Endothelial cell of umbilical vein (primary cell): ENCODE data around the gene COL26A1. TPM values are rescaled to one million over a fixed set of nuclear protein-coding genes. Genes with fewer than 3 reads are reported as not detected.

ENCODE experiments used
- BruUV-seq: library from RNA; stranded (reverse); fragments of 400-500 nt; replicated peaks from 2 replicates; lab custom pipeline; 2021; lab: Mats Ljungman, UMichigan
- CTCF ChIA-PET: fragments of 300-600, 350-600 bp; sonication (Branson Sonifier 250); formaldehyde crosslinking; loops from one replicate; lab custom pipeline; 2021; ENCODE audit warnings: antibody characterized with exemption, inconsistent platforms; lab: Charles Lee
- POLR2A ChIA-PET: fragments of 300-600, 350-600 bp; sonication (Branson Sonifier 250); formaldehyde crosslinking; loops from one replicate; lab custom pipeline; 2021; ENCODE audit warnings: antibody characterized with exemption, inconsistent platforms; lab: Charles Lee
- DNase-seq: peaks from one replicate; pipeline ENCODE4 v3.0.0-alpha.2; 2011; ENCODE audit warnings: low read depth, low spot score
- FAIRE-seq: peaks from 2 replicates; lab custom pipeline; 2011; peaks lifted over from hg19 to GRCh38; lab: Jason Lieb, UNC
- H2AFZ ChIP-seq: 2 replicates; pipeline ENCODE4 v1.6.0; 2012; ENCODE audit warnings: low read depth, low read length, control low read depth, inconsistent platforms
- H3K27ac ChIP-seq: 2 replicates; pipeline ENCODE4 v1.5.1; 2011; ENCODE audit warnings: low read depth, mild to moderate bottlenecking, control low read depth, low read length, moderate library complexity; ENCODE audit not compliant: insufficient read depth
- H3K27me3 ChIP-seq, 2 experiments: 2 replicates each; pipeline versions ENCODE4 v1.6.0 to v1.6.1; 2011; ENCODE audit warnings: low read length in 2 of 2, mixed read lengths in 1 of 2; ENCODE audit not compliant: control insufficient read depth in 2 of 2, insufficient read depth in 2 of 2
- H3K36me3 ChIP-seq, 2 experiments: 2 replicates in 1 of 2; 3 replicates in 1 of 2; pipeline ENCODE4 v1.5.1; 2011; ENCODE audit warnings: low read length in 2 of 2, mild to moderate bottlenecking in 1 of 2, moderate library complexity in 1 of 2; ENCODE audit not compliant: control insufficient read depth in 2 of 2, insufficient read depth in 2 of 2; ENCODE audit errors: extremely low read depth in 1 of 2
- H3K4me1 ChIP-seq: 3 replicates; pipeline ENCODE4 v1.5.1; 2011; ENCODE audit warnings: mild to moderate bottlenecking, low read length; ENCODE audit not compliant: control insufficient read depth, insufficient read depth; ENCODE audit errors: extremely low read depth
- H3K4me2 ChIP-seq: 2 replicates; pipeline ENCODE4 v1.6.1; 2011; ENCODE audit warnings: low read length, control low read depth, mixed read lengths; ENCODE audit not compliant: insufficient read depth
- H3K4me3 ChIP-seq, 3 experiments: fragments of 200-600 bp in 1 of 3; sonication (generic), shearing (Covaris generic) in 1 of 3; replicated peaks in 1 of 3; 2 replicates each; pipeline ENCODE4 v1.5.1; 2011 to 2016; ENCODE audit warnings: control low read depth in 3 of 3, low read length in 3 of 3, mild to moderate bottlenecking in 2 of 3, inconsistent platforms in 1 of 3, low read depth in 1 of 3, moderate library complexity in 1 of 3; ENCODE audit not compliant: insufficient read depth in 1 of 3
- H3K79me2 ChIP-seq: 2 replicates; pipeline ENCODE4 v1.6.0; 2012; ENCODE audit warnings: low read length, inconsistent platforms; ENCODE audit not compliant: control insufficient read depth, insufficient read depth
- H3K9ac ChIP-seq: replicated peaks from 2 replicates; pipeline ENCODE3; 2011; ENCODE audit warnings: low read length, control low read depth; ENCODE audit not compliant: insufficient read depth; ENCODE audit errors: extremely low read depth
- H3K9me1 ChIP-seq: replicated peaks from 3 replicates; pipeline ENCODE4 v1.6.0; 2011; ENCODE audit warnings: mild to moderate bottlenecking, low read length; ENCODE audit not compliant: control insufficient read depth, insufficient read depth; ENCODE audit errors: extremely low read depth
- H3K9me3 ChIP-seq: replicated peaks from 2 replicates; pipeline ENCODE4 v1.5.1; 2012; ENCODE audit warnings: low read length, inconsistent platforms; ENCODE audit not compliant: control insufficient read depth, insufficient read depth
- H4K20me1 ChIP-seq: replicated peaks from 2 replicates; pipeline ENCODE3; 2011; ENCODE audit warnings: mild to moderate bottlenecking, low read length; ENCODE audit not compliant: control insufficient read depth, insufficient read depth; ENCODE audit errors: extremely low read depth
- EZH2 ChIP-seq: IDR thresholded peaks from 2 replicates; pipeline ENCODE4 v1.6.1; 2012; ENCODE audit warnings: borderline replicate concordance, low read depth, mild to moderate bottlenecking, moderate library complexity, low read length, inconsistent platforms; ENCODE audit not compliant: severe bottlenecking
- FOS ChIP-seq: IDR thresholded peaks from 2 replicates; pipeline ENCODE4 v1.6.1; 2011; ENCODE audit warnings: mild to moderate bottlenecking, low read length, moderate library complexity, borderline replicate concordance; ENCODE audit not compliant: insufficient read depth
- POLR2A ChIP-seq: IDR thresholded peaks from 2 replicates; pipeline ENCODE4 v1.6.1; 2012; ENCODE audit warnings: low read depth, mild to moderate bottlenecking, control low read depth, low read length
- POLR2AphosphoS5 ChIP-seq: IDR thresholded peaks from 2 replicates; pipeline ENCODE4 v1.6.1; 2012; ENCODE audit warnings: low read depth, mild to moderate bottlenecking, control low read depth, low read length, moderate library complexity; ENCODE audit not compliant: insufficient read depth
- dilution Hi-C: fragments of 300-500 bp; cut with MboI; formaldehyde crosslinking; loops from one replicate; pipeline ENCODE4 v1.15.0; 2019; ENCODE audit warnings: low sequenced_read_pairs; ENCODE audit not compliant: extremely low pct_ligation_motif_present
- intact Hi-C: fragments of 100-400 bp; cut with micrococcal nuclease; formaldehyde crosslinking; loops from one replicate; pipeline ENCODE4 v1.10.0; 2022
- polyA plus RNA-seq, 4 experiments: library from polyadenylated mRNA; depleted of rRNA in 3 of 4; stranded (reverse) in 3 of 4; unstranded in 1 of 4; fragments of >200 nt; gene quantifications; 2 replicates each; pipeline versions ENCODE4 v1.2.1 to v1.2.3, GENCODE V29; 2011 to 2012; ENCODE audit warnings: missing spikeins in 1 of 4
- total RNA-seq: library from RNA; stranded (reverse); gene quantifications from 2 replicates; pipeline ENCODE4 v1.2.3, GENCODE V29; 2021
- TF ChIP-seq, protein P1 (sequence below), 2 donors: IDR thresholded peaks; 1 replicate in 1 of 2; 2 replicates in 1 of 2; pipeline ENCODE4 v1.5.1; 2011; ENCODE audit warnings: low read length in 2 of 2, mild to moderate bottlenecking in 2 of 2, moderate library complexity in 2 of 2, control low read depth in 1 of 2, inconsistent platforms in 1 of 2, low read depth in 1 of 2; ENCODE audit not compliant: insufficient read depth in 1 of 2; ENCODE audit errors: extremely low read depth in 1 of 2
- TF ChIP-seq, protein P2 (sequence below): IDR thresholded peaks from 2 replicates; pipeline ENCODE4 v1.6.1; 2011; ENCODE audit not compliant: insufficient read depth, insufficient read length

COL26A1 gene
- total and polyA plus RNA-seq, 2 donors (not counting 3 experiments of a cell fraction or from before 2014, with no cell fraction given), result not detected

DNA sequence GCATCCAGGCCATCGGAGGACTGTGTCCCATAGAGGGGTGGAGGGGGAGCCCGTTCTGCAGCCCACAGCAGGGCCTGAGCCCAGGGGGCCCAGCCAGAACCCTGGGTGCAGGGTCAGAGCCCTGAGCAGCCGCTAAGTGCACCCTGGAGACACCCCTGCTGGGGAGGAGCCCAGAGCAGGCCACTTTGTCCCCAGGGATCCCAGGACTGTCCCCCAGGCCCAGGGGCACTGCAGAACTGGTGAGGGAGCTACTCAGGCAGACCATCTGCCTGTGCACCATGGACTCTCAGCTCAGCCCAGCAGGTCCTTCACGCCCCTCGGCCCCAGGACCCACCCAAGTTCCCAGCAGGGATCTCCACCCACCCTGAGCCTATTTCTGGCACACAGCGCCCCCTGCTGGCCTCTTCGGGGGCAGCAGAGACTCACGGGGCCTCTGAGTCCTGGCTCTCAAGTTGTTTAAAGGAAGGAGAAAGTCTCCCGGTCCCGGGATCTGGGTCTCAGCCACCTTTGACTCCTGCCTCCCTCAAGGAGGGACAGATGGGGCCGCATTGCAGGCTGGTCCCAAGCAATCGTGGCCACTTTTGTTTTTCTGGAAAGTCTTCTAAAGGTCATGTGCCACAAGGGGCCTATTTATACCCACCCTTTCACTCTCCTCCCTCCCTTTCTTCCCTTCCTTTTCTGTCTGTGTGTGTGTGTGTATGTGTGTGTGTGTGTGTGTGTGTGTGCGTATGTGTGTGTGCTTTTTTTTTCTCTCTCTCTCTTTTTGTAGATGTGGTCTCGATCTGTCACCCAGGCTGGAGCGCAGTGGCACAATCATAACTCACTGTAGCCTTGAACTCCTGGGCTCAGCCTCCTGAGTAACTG, 176.2 kb downstream of the COL26A1 start:
- H3K4me3 ChIP-seq, result no peak overlapping the region
- H2AFZ ChIP-seq, result no peak overlapping the region
- no peaks in the 10 kb centered on the region for H3K79me2 ChIP-seq
- H3K9ac ChIP-seq, result no peak overlapping the region
- H3K4me1 ChIP-seq, result no peaks in the 10 kb centered on the region
- BruUV-seq, result no TSS peak
- H3K36me3 ChIP-seq, result no peaks in the 10 kb centered on the region
- TF ChIP-seq FOS, result no peak
- TF ChIP-seq, protein P1, sequence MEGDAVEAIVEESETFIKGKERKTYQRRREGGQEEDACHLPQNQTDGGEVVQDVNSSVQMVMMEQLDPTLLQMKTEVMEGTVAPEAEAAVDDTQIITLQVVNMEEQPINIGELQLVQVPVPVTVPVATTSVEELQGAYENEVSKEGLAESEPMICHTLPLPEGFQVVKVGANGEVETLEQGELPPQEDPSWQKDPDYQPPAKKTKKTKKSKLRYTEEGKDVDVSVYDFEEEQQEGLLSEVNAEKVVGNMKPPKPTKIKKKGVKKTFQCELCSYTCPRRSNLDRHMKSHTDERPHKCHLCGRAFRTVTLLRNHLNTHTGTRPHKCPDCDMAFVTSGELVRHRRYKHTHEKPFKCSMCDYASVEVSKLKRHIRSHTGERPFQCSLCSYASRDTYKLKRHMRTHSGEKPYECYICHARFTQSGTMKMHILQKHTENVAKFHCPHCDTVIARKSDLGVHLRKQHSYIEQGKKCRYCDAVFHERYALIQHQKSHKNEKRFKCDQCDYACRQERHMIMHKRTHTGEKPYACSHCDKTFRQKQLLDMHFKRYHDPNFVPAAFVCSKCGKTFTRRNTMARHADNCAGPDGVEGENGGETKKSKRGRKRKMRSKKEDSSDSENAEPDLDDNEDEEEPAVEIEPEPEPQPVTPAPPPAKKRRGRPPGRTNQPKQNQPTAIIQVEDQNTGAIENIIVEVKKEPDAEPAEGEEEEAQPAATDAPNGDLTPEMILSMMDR (IDR thresholded peaks at IDR 0.05; ENCODE audit: extremely low read depth in 1 of 2, insufficient read depth in 1 of 2, low read depth in 1 of 2, low read length in 2 of 2), result peak; percentile 86 to 94
- H3K9me1 ChIP-seq, result no peaks in the 10 kb centered on the region
- ChIA-PET POLR2A (no interaction called here), CTCF (interaction anchor here (0.6 to 1.0 kb wide), 3 partner anchors 10 to 217 kb away, joined by 3 to 4 read pairs (median 3); partner anchors contain the start of gene IFT22)
- H3K27ac ChIP-seq, result no peak overlapping the region
- no peak overlapping the region for H3K4me2 ChIP-seq
- intact Hi-C loops, result loop anchor here (1.0 kb wide), 1 partner anchor 175 kb away; no protein-coding TSS in a partner anchor
- FAIRE-seq, result peak; percentile 73
- no peaks in the 10 kb centered on the region for H3K9me3 ChIP-seq
- H3K27me3 ChIP-seq, result no peaks in the 10 kb centered on the region
- H4K20me1 ChIP-seq, result no peaks in the 10 kb centered on the region
- peak; percentile 46 for DNase-seq
- dilution Hi-C loops, result no loop called here

DNA sequence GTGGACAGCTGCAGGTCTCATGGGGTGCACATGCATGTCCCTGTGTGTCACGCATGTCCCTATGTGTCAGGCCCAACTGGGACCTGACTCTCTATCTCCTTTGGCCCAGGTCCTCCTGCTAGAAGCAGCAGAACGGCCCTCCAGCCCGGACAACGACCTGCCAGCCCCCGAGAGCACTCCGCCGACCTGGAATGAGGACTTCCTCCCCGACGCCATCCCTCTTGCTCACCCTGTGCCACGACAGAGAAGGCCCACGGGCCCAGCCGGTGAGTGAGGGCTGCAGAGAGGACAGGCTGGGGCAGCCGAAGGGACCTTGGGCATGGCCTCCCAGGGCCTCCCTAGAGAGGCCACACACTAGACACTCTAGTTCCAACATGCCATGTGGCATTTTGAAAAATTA, 177.1 kb downstream of the COL26A1 start:
- H3K9me3 ChIP-seq, result no peaks in the 10 kb centered on the region
- H3K36me3 ChIP-seq, result no peaks in the 10 kb centered on the region
- no peak overlapping the region for H3K9ac ChIP-seq
- H3K4me3 ChIP-seq, result no peak overlapping the region
- dilution Hi-C loops (no loop called here), intact Hi-C loops (loop anchor here (5.0 to 10.0 kb wide), 2 partner anchors 148 to 275 kb away; partner anchors contain the start of gene CUX1)
- H3K4me1 ChIP-seq, result no peaks in the 10 kb centered on the region
- no TSS peak for BruUV-seq
- no peaks in the 10 kb centered on the region for H3K79me2 ChIP-seq
- no peaks in the 10 kb centered on the region for H3K27me3 ChIP-seq
- DNase-seq (no peak), FAIRE-seq (no peak)
- ChIA-PET CTCF (interaction anchor here (0.6 to 1.8 kb wide), 9 partner anchors 15 to 733 kb away, joined by 3 to 14 read pairs (median 3); partner anchors contain the start of gene IFT22), POLR2A (no interaction called here)
- no peak overlapping the region for H3K4me2 ChIP-seq
- no peak overlapping the region for H3K27ac ChIP-seq
- no peaks in the 10 kb centered on the region for H3K9me1 ChIP-seq
- H4K20me1 ChIP-seq, result no peaks in the 10 kb centered on the region
- H2AFZ ChIP-seq, result no peak overlapping the region
- TF ChIP-seq POLR2AphosphoS5 (no peak), FOS (no peak), EZH2 (no peak), POLR2A (no peak)
- TF ChIP-seq, protein P2, sequence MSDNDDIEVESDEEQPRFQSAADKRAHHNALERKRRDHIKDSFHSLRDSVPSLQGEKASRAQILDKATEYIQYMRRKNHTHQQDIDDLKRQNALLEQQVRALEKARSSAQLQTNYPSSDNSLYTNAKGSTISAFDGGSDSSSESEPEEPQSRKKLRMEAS, result no peak
